Activated CD4-positive, alpha-beta T cell treated with anti-CD3 and anti-CD28 coated beads, Interleukin-2, amount 50 U/mL, for 48 hours (primary cell): ENCODE results near the gene EPS8L2.

Experiments
- DNase-seq, 2 experiments: peaks; one replicate each; pipeline ENCODE4 v3.0.0-alpha.2; 2020

Gene EPS8L2

DNA sequence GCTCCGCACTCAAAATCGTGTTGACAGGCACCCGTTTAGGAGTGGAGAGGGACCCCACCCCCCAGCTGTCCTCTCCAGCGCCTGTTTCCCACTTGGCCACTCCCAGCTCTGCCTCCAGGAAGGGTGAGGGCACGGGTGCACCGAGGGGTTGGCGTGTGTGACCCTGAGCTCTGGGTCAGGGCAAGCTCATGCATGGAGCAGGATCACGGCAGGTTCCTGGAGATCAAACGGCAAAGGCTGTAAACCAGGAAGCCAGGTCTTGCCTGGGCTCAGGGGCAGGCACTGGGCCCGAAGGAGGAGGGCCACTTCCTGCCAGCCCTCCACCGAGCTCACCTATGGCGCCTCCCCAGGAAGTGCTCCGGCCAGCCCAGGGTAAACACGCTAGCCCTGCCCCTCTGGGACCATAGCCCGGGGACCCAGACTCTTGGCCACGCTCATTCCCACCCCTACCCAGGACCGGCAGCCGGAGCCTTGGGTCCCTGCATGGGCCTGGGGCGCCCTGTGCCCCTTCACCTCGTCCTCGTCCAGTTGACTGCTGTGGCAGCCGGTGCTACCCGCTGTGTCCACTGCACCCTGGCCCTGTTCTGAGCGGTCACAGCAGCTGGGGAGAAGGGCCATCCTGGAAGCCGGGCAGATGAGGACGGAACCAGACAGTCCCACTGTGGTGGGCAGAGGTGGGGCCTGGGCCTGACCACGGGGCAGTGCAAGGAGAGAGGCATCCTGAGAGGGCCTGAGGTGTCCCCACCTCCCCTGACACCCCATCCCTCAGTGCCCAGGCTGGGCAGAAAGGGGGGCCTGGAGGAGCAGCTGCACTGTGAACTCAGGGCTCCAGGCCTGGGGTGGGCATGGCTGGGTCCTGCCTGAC, 1.0 kb upstream of the EPS8L2 start:
- no peak for DNase-seq

DNA sequence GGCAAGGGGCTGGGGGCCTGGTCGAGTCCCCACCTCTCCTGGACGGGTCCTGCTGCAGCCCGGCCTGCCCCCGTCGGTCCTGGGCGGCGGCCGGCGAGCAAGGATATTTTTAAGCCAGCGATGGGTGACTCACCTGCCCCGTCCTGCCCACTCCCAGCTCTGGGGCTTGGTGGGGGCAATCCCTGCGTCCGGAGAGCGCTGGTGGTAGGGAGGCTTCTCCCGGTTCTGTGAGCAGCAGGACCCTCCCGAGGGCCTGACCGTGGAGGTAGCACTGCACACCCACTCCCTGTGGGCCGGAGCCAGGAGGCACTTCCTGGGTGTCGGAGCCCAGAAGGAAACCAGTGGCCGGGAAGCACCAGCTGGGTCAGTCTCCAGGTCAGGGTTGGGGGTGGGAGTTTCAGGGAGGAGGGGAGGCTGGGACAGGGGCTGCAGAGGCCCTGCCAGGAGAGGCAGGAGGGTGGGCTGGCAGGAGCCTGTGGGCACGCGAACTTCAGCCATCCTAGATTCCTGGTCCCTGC, 467 bp downstream of the EPS8L2 start:
- DNase-seq: no peak

DNA sequence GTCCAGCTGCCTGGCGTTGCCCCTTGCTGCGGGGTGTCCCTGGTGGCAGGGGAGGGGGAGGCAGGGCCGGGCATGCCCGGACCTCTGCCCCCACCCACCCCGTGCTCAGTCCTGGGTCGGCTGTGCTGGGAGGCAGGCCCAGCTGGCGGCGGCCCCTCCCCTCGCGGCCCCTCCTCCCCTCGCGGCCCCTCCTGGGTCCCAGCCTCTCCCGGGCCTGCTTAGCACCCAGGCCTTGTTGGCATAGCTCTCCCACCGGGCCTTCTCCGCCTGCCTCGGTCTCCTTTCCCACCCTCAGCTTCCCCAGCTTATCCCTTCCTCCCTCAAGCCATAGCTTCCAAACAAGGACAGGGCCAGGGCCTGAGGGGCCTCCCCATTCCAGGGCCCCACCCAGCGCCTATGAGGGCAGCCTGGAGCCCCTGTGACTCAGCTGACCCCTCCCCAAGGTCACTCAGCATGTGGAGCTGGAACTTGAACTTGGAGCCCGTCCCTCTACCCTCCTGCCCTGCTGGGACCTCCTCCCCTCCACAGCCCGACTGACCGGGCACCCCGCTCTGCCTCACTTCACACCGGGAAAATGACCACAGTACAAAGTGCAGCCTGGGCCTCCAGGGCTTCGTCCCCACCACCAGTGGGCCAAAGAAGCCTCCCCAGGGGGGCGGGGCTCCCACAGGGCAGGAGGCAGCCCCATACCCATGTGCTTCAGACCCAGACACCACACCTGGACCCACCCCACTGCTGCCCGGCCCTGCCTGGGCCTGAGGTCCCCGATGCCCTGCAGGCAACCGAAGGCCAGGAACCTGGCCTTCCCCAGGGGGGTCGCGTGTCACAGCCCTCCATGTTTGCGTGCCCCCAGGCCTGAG, 1.2 kb downstream of the EPS8L2 start:
- no peak for DNase-seq

DNA sequence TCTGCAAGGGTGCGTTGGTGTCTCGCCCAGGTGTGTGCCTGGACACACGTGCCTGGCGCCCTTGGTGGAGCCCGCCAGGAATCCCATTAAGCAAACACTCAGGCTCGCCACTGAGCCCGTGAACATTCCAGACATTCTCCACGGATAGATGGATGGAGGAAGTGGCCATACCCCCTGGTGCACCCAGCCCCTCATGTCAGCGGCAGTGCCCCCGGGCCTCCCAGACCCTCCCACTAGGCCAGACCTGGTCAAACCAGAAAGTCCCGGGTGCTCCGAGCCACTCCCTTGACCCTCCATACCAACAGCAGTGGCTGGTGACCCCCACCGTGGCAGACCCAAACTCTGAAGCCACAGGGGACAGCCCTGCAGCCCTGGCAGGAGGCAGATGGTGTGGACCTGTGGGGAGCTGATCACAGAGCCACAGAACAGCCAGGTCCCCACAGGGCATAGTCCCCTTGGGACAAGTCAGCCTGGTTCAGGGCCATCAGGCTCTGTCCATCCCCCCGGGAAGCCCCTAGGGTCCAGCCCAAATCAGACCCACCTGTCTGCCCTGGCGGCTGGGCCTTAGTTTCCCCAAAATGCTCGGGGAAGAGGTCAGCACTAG, 1.9 kb downstream of the EPS8L2 start:
- no peak for DNase-seq

DNA sequence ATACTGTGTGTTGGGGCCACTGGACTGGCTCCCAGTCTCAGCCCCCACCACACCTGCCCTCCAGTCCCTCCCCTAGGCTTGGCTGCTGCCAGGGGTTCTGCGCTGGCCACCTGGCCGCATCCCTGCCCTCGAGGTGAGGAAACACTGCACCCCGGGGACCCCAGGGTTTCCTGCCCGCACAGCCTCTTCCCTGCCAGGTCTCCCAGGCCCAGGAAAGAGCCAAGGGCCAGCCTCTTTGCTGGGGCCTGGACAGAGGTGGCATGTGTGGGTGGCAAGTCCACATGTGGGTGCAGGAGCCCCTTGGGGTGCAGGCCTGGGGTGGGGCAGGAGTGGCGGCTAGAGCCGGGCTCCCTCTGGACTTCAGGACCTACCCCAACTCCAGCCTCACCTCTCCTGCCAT, 2.5 kb downstream of the EPS8L2 start:
- DNase-seq: no peak

DNA sequence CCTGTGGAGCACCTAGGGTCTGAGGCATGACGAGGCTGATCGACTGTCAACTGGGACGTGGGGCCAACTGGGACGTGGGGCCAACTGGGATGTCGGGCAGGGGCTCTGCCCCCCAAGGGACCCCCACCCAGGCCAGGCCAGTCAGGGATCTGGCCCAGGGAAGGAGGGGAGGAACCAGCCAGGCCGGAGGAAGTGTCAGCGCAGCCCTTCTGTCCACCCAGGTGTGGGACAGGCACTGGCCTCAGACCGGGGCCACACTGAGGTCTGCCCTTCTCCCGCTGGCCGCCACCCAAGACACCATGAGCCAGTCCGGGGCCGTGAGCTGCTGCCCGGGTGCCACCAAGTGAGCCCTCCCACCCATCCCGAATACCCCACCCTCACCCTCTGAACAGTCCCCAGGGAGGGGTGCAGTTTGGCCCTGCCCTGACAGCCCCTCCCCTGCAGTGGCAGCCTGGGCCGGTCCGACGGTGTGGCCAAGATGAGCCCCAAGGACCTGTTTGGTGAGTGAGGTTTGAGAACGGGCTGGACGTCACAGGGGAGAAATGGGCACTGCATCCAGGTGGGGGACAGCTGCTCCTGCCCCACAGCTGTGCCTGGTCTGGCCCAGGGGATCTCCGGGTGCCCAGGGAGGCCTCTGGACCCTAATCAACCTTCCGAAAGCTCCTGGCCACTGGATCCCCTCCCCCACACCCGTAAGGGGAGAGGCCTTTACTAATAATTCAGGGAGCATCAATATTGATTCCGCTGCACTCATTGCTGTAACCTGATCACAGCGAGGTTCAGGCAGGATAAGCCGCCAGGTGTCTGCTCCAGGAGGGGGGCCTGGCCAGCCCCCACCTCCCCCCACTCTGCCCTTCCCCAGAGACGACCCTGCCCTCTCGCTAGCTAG, 3.3 kb downstream of the EPS8L2 start:
- no peak for DNase-seq

DNA sequence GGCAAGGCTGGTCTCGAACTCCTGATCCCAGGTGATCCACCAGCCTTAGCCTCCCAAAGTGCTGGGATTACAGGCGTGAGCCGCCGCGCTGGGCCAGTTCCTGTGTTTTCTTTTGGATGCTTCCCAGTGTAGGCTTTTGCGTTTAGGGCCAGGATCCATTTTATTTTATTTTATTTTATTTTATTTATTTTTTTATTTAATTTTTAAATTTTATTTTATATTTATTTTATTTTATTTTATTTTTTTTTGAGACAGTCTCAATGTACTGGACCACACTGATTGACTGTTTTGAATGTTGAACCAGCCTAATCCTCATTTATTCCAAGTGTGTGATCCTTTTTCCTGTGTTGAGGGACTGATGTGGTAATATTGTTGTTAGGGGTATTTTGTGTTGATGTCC, 8.4 kb downstream of the EPS8L2 start:
- DNase-seq: no peak

DNA sequence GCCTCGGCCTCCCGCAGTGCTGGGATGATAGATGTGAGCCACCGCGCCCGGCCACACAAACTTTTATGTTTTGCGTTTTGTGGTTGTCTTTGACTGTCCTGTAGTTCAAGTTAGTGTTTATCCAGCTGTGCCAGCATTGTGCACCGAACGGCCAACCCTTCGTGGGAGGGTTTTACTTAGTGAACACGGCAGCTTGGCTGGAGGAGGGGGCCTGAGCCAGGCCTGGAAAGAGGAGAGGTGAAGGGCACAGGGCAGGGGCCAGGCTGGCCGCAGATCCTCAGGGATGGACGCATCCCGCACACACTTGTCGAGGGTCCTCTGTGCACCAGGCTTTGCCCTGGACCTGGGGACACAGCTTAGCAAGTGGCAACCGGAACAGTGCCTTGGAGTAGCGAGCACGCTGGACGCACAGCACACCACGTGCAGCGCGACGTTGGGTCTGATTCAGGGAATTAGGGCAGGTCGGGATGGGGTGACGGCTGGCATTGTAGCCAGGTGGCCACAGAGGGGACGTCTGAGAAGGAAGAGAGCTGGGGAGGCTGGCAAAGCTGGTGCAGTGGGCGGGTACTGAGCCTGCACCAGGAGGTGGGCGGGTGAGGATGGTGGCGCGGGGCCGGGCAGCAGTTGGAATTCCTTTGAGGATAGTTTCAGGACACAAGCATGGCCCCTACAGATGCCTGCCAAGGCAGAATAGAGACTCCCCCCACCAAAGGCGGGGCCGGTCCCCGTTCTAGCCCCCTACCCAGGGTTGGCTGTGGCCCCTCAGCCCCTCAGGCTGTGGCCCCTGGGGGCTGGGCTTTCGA, 13.4 kb downstream of the EPS8L2 start:
- DNase-seq: no peak

DNA sequence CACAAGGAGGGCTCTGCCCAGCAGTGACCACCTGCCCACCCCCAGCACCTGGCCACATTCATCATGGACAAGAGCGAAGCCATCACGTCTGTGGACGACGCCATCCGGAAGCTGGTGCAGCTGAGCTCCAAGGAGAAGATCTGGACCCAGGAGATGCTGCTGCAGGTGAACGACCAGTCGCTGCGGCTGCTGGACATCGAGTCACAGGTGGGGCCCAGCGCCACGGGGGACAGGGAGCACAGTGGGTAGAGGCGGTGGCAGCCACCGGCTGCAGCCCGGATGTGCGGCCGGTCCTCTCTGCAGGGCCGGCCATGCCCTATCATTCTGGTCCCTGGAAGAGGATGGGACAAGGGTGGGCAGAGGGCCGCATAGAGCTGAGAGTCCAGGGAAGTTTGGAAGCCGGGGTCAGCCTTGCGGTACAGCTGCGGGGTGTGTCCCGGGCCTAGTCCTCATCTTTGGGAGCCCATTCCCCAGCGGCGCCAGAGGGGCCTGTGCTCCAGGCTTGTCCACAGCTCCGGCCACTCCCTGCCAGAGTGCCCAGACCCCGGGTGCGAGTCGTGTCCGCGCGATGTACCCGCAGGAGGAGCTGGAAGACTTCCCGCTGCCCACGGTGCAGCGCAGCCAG, 14.1 kb downstream of the EPS8L2 start:
- DNase-seq: no peak

DNA sequence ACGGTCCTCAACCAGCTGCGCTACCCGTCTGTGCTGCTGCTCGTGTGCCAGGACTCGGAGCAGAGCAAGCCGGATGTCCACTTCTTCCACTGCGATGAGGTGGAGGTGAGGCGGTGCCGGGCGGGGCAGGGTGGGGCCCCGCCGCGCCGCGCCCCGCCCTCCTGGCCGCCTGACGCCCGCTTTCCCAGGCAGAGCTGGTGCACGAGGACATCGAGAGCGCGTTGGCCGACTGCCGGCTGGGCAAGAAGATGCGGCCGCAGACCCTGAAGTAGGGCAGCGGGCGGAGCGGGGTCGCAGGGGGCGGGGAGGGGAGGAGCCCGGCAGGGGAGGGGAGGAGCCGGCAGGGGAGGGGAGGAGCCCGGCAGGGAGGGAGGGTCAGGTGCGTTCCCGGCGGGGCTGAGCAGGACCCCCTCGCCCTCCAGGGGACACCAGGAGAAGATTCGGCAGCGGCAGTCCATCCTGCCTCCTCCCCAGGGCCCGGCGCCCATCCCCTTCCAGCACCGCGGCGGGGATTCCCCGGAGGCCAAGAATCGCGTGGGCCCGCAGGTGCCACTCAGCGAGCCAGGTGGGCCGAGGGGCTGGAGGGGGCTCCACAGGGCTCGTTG, 14.7 kb downstream of the EPS8L2 start:
- DNase-seq: peak; percentile 49 to 53

DNA sequence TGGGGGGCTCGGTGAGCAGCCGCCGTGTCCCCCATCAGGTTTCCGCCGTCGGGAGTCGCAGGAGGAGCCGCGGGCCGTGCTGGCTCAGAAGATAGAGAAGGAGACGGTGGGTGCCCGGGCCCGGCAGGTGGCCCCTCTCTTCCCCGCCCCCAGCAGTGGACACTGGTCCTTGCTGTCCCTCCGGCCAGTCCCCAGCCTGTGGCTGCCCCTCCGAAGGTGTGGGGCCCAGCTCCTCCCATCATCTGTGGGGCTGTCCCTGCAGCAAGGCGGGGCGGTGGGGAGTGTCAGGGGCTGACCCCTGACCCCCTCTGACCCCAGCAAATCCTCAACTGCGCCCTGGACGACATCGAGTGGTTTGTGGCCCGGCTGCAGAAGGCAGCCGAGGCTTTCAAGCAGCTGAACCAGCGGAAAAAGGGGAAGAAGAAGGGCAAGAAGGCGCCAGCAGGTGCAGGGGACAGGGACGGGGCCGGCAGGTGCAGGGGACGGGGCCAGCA, 15.3 kb downstream of the EPS8L2 start:
- no peak for DNase-seq

DNA sequence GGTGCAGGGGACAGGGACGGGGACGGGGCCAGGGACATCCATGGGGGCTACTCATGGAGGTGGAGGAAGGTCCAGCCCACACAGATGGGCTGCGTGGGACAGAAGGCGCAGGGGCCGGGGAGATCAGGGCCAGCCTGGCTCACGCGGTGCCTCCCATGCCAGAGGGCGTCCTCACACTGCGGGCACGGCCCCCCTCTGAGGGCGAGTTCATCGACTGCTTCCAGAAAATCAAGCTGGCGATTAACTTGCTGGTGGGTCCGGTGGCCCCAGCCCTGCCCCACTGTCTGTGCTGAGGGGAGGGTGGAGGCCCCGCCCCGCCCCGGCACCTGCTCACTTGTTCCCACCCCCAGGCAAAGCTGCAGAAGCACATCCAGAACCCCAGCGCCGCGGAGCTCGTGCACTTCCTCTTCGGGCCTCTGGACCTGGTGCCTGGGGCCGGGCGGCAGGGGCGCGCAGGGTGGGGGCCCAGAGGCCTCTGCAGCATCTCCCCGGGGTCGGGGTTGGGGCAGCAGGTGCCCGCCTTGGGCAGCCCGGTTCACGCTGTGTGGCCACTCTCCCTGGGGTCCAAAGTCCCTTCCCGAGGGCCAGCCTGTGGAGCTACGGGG, 15.8 kb downstream of the EPS8L2 start:
- DNase-seq: peak; percentile 50 to 57

DNA sequence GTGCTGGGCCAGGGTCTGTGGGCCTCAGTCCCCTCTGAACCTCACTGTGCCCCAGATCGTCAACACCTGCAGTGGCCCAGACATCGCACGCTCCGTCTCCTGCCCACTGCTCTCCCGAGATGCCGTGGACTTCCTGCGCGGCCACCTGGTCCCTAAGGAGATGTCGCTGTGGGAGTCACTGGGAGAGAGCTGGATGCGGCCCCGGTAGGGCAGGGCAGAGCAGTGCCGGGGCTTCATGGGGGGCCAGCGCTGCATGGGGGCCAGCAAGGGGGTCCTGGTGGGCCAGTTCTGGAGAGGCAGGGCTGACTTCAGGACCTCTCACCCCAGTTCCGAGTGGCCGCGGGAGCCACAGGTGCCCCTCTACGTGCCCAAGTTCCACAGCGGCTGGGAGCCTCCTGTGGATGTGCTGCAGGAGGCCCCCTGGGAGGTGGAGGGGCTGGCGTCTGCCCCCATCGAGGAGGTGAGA, 16.3 kb downstream of the EPS8L2 start:
- DNase-seq: no peak

DNA sequence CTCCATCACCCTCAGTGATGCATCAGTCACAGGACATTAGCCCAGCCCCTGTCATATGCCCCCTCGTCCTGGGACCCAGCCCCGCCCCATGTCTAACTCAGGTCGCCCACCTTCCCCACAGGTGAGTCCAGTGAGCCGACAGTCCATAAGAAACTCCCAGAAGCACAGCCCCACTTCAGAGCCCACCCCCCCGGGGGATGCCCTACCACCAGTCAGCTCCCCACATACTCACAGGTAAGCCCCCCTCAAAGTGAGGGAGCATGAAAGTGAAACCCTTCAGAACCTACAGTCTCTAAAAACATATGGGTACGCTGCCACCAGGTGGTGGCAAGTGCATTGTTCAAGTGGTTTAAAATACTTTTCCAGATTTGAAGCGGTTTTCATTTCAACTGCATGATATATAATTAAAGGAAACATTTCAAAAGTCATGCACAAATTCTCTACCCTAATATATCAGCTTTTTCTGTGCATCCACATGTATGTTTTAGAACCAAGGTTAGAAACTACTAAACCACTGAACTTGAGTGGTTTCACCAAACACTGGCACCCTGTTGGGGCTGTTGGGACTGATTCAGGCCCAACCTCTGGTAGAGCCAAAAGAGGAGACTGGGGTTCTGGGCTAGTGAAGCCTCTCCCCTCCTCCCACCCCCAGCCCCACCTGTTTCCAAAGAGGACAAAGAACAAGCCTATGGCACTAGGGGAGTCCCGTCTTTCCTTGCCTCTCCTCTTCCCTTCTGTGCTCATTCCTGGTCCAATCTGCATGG, 17.3 kb downstream of the EPS8L2 start:
- peak in 1 of 2 experiments; percentile 50 for DNase-seq

DNA sequence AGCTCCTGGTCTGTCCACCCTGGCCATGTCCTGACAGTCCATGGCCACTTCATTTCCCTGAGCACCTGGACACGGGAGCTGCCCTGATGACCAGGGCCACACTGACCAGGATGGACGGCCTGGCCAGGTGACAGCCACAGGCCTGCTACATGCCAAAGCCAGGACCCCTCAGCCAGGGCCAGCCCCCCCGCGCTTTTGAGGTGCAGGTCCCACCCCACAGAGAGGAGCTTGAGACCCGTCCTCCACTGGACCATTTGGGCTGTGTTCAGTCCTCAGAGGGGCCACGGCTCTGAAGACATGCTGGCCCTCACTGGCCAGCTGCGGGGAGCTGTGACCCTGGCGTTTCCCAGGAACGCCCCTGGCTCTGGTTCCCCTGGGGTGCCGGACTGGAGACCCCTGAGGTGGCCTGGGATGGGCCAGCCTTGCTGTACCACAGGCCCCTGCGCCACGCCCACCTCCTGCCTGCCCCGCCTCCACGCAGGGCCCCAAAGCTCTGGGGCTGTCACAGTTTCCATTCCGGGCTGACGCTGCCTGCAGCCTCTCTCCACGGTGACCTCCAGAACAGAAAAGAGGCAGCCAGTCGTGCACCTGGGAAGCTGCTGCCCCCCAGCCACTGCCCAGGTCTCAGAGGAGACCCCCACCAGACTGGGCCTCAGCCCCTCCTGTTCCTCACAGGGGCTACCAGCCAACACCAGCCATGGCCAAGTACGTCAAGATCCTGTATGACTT, 18.2 kb downstream of the EPS8L2 start:
- peak in 1 of 2 experiments; percentile 42 for DNase-seq

DNA sequence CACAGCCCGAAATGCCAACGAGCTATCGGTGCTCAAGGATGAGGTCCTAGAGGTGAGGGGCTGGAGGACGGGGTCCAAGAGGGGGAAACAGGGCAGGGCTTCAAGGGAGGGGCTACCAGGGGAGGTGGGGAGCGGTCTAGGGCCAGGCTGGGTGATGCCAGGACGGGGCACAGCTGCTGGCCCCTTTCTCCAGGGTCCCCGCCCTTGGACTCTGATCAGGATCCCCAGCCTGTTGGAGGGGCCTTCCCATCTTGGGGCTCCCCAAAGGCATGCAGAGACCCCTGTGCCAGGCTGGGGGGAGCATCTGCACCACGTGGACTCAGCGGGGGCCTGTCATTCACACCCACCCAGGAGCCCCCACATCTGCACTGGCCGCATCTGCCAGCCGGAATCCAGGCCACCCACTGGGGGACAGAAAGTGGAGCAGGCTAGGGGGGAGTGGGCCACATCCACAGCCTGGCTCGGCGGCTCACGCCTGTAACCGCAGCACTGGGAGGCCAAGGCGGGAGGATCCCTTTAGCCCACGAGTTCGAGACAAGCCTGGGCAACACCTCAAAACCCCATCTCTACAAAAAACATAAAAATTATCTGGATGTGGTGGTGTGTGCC, 18.9 kb downstream of the EPS8L2 start:
- no peak for DNase-seq

DNA sequence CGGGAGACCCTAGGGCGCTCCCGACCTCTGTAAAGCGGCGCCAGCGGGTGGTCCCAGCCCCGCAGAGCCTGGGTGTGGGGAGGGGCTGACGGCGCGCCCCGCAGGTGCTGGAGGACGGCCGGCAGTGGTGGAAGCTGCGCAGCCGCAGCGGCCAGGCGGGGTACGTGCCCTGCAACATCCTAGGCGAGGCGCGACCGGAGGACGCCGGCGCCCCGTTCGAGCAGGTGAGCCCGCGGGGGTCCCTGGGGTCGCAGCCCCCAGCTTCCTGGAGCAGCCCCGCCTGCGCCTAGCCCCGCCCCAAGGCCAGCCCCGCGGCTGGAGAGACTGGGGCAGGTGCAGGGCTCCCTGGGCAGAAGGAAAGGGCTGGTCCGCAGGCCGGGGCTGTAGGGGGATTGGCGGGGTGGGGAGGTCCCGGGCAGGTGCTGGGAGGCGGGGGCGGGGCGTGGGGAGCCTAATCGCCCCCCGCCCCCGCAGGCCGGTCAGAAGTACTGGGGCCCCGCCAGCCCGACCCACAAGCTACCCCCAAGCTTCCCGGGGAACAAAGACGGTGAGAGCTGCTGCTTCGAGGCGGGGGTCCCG, 19.7 kb downstream of the EPS8L2 start:
- no peak for DNase-seq
